ENCODE measurements around the gene PAXX.
"Not testable (repeated sequence)": the region's sequence is repeated elsewhere in the genome, so short reads cannot be mapped to it uniquely, and the experiment has no call there.

Gene PAXX

DNA sequence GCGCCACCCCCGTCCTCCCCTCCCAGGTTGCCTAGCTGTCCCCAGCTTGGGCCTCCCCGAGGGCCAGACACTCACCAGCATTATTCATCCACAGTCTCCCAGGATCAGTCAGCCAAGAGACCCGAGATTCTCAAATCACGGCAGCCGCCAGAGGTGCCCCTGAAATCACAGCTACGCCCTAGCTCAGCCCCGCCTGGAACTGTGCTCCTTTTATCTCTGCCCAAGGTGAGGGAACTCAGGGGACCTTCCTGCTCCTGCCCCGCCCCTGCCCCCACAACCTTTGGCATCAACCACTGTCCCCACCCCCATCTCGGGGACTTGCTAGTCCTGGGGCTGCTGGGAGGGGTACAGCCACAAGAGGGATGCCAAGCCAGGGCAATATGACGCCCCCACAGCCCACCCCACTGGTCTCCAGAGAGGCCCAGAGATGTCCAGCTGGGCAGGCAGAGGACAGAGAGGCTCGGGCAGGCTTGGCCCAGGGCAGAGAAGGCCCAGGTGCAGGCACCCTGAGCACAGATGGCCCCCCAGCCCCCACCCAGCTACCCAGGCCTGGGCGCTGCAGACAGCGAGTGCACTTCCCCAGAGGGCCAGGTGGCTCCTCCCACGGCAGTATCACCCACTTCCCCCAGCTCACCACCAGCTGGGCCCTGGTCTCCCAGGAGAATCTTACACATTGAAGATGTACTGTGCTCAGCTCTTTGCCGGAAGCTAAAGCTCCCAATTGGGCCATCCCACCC is 39.9 kb downstream of the PAXX start, which contains the start of gene FUT7:
Gene FUT7 (minus strand): TSS at position 185 of the 737 bp plus-strand sequence. CDS start 97 bp downstream, at position 88.
- no peaks in the 10 kb centered on the region for H3K9me3 ChIP-seq (ENCODE audit: control insufficient read depth in 2 of 2, low read length in 2 of 2)
- H3K36me3 ChIP-seq (ENCODE audit: control insufficient read depth in 2 of 2, insufficient read depth in 2 of 2, low read length in 2 of 2), result no peaks in the 10 kb centered on the region
- peaks cover 27% of the 10 kb centered on the region for H3K4me1 ChIP-seq (ENCODE audit: control insufficient read depth, insufficient read depth, low read length)
- no peak within 1 kb of the TSS for H3K27ac ChIP-seq (ENCODE audit: low read length)
- no peak within 1 kb of the TSS for H3K9ac ChIP-seq (ENCODE audit: low read length in 2 of 2)
- H3K4me3 ChIP-seq (ENCODE audit: low read length in 2 of 2), result no peak within 1 kb of the TSS
- peaks cover 0 to 7% of the 10 kb centered on the region in 2 donors for H3K27me3 ChIP-seq (ENCODE audit: control insufficient read depth in 1 of 2, insufficient read depth in 2 of 2, low read length in 2 of 2)

DNA sequence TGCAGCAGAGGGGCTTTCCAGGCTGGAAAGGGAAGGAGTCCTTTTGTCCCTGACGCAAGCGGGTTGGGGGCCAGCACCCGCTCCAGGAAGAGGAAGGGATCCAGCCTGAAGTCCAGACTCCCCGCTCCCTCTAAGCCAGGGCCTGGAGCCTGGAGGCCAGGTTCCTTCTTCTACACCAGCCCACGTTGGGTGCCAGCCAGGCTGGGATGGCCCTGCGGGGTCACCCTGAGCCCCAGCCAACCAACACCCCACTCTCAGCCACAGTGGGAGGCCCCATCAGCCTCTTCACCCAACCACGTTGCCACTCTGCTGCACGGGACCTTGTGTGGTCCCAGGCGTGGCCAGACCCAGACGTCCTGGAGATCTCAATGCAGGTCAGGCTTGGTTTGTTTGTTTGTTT is 40.6 kb downstream of the PAXX start:
- H3K4me3 ChIP-seq (ENCODE audit: low read length in 2 of 2), result no peak overlapping the region
- no peak overlapping the region for H3K27ac ChIP-seq (ENCODE audit: low read length)
- H3K9me3 ChIP-seq (ENCODE audit: control insufficient read depth in 2 of 2, low read length in 2 of 2), result no peaks in the 10 kb centered on the region
- H3K27me3 ChIP-seq (ENCODE audit: control insufficient read depth in 1 of 2, insufficient read depth in 2 of 2, low read length in 2 of 2), result peaks cover 0 to 7% of the 10 kb centered on the region in 2 donors
- no peak overlapping the region for H3K9ac ChIP-seq (ENCODE audit: low read length in 2 of 2)
- H3K36me3 ChIP-seq (ENCODE audit: control insufficient read depth in 2 of 2, insufficient read depth in 2 of 2, low read length in 2 of 2), result no peaks in the 10 kb centered on the region
- H3K4me1 ChIP-seq (ENCODE audit: control insufficient read depth, insufficient read depth, low read length), result peaks cover 21% of the 10 kb centered on the region

DNA sequence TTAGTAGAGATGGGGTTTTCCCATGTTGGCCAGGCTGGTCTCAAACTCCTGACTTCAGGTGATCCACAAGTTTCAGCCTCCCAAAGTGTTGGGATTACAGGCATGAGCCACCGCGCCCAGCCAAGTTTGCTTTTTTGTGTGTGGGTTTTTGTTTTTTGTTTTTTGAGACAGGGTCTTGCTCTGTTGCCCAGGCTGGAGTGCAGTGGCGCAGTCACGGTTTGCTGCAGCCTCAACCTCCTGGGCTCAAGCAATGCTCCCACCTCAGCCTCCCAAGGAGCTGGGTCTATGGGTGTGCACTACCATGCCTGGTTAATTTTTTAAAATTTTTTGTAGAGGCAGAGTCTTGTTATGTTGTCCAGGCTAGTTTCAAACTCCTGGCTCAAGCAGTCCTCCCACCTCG is 41.3 kb downstream of the PAXX start:
- peaks cover 19% of the 10 kb centered on the region for H3K4me1 ChIP-seq (ENCODE audit: control insufficient read depth, insufficient read depth, low read length)
- not testable (repeated sequence) for H3K27ac ChIP-seq (ENCODE audit: low read length); H3K9me3 ChIP-seq (ENCODE audit: control insufficient read depth in 2 of 2, low read length in 2 of 2); H3K4me3 ChIP-seq (ENCODE audit: low read length in 2 of 2); H3K27me3 ChIP-seq (ENCODE audit: control insufficient read depth in 1 of 2, insufficient read depth in 2 of 2, low read length in 2 of 2); H3K36me3 ChIP-seq (ENCODE audit: control insufficient read depth in 2 of 2, insufficient read depth in 2 of 2, low read length in 2 of 2); H3K9ac ChIP-seq (ENCODE audit: low read length in 2 of 2)

DNA sequence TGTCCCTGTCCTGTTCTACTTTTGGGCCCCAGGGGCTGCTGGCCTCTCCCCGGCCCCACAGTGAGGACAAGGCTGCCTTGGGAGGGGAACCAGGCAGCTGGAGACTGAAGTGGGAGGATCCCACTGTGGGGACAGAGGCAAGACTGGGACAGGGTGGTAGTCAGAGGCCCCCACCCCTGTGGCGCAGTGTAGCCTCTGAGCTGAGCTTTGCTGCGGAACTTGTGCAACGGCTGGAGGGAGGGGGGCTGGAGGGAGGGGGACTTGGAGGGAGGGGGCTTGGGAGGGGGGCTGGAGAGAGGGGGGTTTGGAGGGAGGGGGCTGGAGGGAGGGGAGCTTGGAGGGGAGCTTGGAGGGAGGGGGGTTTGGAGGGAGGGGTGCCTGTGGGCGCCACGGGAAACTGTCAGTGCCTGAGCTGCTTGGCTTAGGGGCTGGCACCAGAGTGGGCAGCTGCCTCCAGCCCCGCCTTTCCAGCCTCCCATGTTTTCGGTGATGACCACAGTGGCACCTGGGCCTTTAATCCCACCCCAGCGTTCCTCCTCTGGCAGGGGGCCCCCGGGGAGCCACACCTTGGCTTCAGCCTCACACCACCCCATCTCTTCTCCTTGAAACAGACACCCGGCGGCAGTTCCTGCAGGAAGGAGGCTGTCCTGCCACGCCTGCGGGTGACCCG is 42.0 kb downstream of the PAXX start:
- Histone ChIP-seq H3K9me3 (ENCODE audit: control insufficient read depth in 2 of 2, low read length in 2 of 2) (no peaks in the 10 kb centered on the region), H3K27me3 (ENCODE audit: control insufficient read depth in 1 of 2, insufficient read depth in 2 of 2, low read length in 2 of 2) (peaks cover 0 to 7% of the 10 kb centered on the region in 2 donors), H3K4me1 (ENCODE audit: control insufficient read depth, insufficient read depth, low read length) (peaks cover 12% of the 10 kb centered on the region), H3K9ac (ENCODE audit: low read length in 2 of 2) (no peak overlapping the region), H3K36me3 (ENCODE audit: control insufficient read depth in 2 of 2, insufficient read depth in 2 of 2, low read length in 2 of 2) (peaks cover 1 to 4% of the 10 kb centered on the region in 2 donors), H3K27ac (ENCODE audit: low read length) (no peak overlapping the region), H3K4me3 (ENCODE audit: low read length in 2 of 2) (no peak overlapping the region)

DNA sequence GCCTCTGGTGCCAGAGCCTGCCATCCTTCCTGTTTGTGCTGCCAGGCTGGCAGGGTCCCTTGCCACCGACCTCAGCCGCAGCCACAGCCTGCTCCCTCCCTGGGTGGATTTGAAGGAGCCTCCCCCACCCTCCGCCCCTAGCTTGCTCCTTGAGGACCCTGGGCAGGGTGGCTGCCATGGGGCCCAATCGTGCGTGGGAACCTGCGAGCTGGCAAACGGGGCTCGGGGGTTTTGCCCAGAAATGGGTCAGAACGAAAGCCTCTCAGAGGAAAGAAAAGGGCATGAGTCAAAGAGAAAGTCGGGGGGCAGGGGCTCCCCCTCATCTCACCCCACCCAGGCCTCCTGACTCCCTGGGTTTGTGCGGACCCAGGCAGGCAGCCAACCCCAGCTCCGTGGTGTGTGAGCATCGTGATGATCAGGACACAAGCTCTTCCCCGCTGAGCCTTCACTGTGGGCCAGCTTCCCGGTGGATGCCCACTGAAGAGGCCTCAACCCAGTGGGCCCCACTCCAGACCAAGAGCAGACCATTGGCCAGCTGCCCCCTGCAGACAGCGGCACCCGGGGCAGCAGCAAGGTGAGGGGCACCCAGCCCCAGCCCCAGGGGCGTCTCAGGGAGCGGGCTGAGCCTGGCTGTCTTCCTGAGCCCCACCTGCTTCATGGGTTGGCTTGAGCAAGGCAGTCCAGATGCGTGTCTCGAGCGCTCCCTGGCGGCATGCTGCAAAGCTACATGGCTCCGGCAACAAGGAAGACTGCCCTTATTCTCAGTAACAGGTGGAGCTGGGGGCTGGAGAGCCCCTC is 42.7 kb downstream of the PAXX start:
- Histone ChIP-seq H3K9ac (ENCODE audit: low read length in 2 of 2) (no peak overlapping the region), H3K9me3 (ENCODE audit: control insufficient read depth in 2 of 2, low read length in 2 of 2) (no peaks in the 10 kb centered on the region), H3K27ac (ENCODE audit: low read length) (no peak overlapping the region), H3K36me3 (ENCODE audit: control insufficient read depth in 2 of 2, insufficient read depth in 2 of 2, low read length in 2 of 2) (peaks cover 8 to 9% of the 10 kb centered on the region in 2 donors), H3K27me3 (ENCODE audit: control insufficient read depth in 1 of 2, insufficient read depth in 2 of 2, low read length in 2 of 2) (peaks cover 0 to 7% of the 10 kb centered on the region in 2 donors), H3K4me3 (ENCODE audit: low read length in 2 of 2) (no peak overlapping the region), H3K4me1 (ENCODE audit: control insufficient read depth, insufficient read depth, low read length) (peaks cover 8% of the 10 kb centered on the region)

DNA sequence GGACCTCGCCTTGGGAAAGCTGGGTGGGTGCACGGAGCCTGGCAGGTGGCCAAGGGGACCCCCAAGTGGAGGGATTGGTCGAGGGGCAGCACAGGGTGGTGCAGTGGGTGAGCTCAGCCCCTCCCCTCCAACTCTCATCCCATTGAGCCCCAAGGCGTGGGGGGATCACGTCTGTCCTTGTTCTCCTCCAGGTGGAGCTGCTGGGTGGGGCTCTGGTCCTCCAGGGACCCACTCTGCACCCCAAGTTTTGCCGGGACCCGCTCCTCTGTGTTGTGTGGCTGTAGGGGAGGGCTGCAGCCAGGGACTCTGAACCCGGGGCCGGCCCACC is 43.2 kb downstream of the PAXX start:
- Histone ChIP-seq H3K27me3 (ENCODE audit: control insufficient read depth in 1 of 2, insufficient read depth in 2 of 2, low read length in 2 of 2) (peaks cover 0 to 7% of the 10 kb centered on the region in 2 donors), H3K36me3 (ENCODE audit: control insufficient read depth in 2 of 2, insufficient read depth in 2 of 2, low read length in 2 of 2) (peaks cover 8 to 9% of the 10 kb centered on the region in 2 donors), H3K9ac (ENCODE audit: low read length in 2 of 2) (no peak overlapping the region), H3K4me3 (ENCODE audit: low read length in 2 of 2) (no peak overlapping the region), H3K9me3 (ENCODE audit: control insufficient read depth in 2 of 2, low read length in 2 of 2) (no peaks in the 10 kb centered on the region), H3K27ac (ENCODE audit: low read length) (no peak overlapping the region), H3K4me1 (ENCODE audit: control insufficient read depth, insufficient read depth, low read length) (peaks cover 8% of the 10 kb centered on the region)

DNA sequence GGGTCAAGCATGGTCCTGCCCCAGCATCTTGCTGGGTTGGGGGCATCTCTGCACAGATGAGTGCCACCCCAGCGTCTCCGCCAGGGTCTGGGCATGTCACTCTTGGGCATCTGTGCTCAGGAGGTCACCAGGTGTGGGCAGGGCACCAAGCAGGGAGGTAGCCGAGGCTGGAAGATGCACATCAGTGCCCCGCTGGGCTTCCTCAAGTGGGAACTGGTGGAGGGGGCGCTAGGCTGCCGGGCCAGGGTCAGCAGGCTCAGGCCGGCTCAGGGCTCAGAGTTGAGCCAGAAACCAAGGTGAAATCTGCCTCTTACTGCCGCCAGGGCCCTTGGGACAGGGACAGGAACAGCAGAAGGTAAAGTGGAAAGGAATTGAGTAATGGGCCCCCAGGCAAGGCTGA is 43.7 kb downstream of the PAXX start:
- Histone ChIP-seq H3K9ac (ENCODE audit: low read length in 2 of 2) (no peak overlapping the region), H3K9me3 (ENCODE audit: control insufficient read depth in 2 of 2, low read length in 2 of 2) (no peaks in the 10 kb centered on the region)

DNA sequence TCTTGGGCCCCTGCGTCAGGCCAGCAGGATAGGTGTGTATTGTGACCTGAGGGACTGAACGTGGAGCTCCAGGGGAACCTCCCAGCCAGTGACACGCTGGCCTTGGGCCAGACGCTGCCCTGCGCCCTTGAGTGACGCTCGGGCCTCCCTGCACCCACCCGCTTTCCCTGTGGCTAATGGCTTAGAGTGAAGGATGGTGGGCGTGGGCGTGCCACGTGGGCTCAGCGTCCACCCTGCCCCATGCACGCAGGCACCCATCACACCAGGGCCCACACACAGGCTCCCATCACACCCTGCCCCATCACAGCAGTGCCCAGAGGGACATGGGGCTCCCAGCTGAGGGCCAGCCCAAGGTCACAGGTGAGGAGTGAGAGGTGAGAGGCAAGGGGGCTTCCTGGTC is 44.8 kb downstream of the PAXX start:
- Histone ChIP-seq H3K27me3 (ENCODE audit: control insufficient read depth in 1 of 2, insufficient read depth in 2 of 2, low read length in 2 of 2) (peaks cover 0 to 7% of the 10 kb centered on the region in 2 donors), H3K4me1 (ENCODE audit: control insufficient read depth, insufficient read depth, low read length) (peaks cover 8% of the 10 kb centered on the region), H3K9ac (ENCODE audit: low read length in 2 of 2) (no peak overlapping the region), H3K4me3 (ENCODE audit: low read length in 2 of 2) (no peak overlapping the region), H3K27ac (ENCODE audit: low read length) (no peak overlapping the region), H3K9me3 (ENCODE audit: control insufficient read depth in 2 of 2, low read length in 2 of 2) (no peaks in the 10 kb centered on the region), H3K36me3 (ENCODE audit: control insufficient read depth in 2 of 2, insufficient read depth in 2 of 2, low read length in 2 of 2) (peaks cover 8 to 9% of the 10 kb centered on the region in 2 donors)

More for the DNA sequence above, 43.7 kb downstream of the PAXX start:
- peaks cover 8 to 9% of the 10 kb centered on the region in 2 donors for H3K36me3 ChIP-seq (ENCODE audit: control insufficient read depth in 2 of 2, insufficient read depth in 2 of 2, low read length in 2 of 2)
- no peak overlapping the region for H3K27ac ChIP-seq (ENCODE audit: low read length)
- peaks cover 0 to 7% of the 10 kb centered on the region in 2 donors for H3K27me3 ChIP-seq (ENCODE audit: control insufficient read depth in 1 of 2, insufficient read depth in 2 of 2, low read length in 2 of 2)
- H3K4me3 ChIP-seq (ENCODE audit: low read length in 2 of 2), result no peak overlapping the region
- H3K4me1 ChIP-seq (ENCODE audit: control insufficient read depth, insufficient read depth, low read length), result peaks cover 8% of the 10 kb centered on the region

DNA sequence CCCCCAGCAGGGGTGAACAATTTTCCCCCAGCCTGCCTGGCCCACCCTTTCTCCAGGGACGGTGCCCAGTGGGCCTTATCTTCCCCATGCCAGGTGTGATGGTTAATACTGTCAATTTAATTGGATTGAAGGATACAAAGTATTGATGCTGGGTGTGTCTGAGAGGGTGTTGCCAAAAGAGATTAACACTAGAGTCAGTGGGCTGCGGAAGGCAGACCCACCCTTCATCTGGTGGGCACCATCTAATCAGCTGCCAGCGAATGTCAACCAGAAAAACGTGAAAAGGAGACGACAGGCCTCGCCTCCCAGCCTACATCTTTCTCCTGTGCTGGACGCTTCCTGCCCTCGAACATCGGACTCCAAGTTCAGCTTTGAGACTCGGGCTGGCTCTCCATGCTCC is 45.3 kb downstream of the PAXX start:
- H3K9ac ChIP-seq (ENCODE audit: low read length in 2 of 2), result no peak overlapping the region

DNA sequence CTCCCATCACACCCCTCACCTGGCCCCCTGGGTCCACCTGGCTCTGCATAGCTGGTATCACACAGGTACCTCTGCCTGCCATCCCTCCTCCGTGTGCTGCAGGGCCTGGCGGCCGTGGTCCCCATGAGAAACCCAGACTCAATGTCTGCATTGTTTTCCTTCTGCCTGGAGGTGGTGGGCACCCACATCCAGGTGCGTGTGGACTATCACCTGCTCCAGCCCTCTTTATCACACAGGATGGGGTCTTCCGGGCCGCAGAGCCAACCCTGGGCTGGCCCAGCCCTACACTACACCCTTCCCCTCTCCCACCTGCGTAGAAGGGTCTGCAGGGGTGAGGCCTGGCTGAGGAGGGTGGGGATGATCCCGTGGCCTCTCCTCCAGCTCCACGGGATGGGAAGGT is 46.7 kb downstream of the PAXX start:
- Histone ChIP-seq H3K27me3 (ENCODE audit: control insufficient read depth in 1 of 2, insufficient read depth in 2 of 2, low read length in 2 of 2) (peaks cover 0 to 7% of the 10 kb centered on the region in 2 donors), H3K27ac (ENCODE audit: low read length) (no peak overlapping the region), H3K36me3 (ENCODE audit: control insufficient read depth in 2 of 2, insufficient read depth in 2 of 2, low read length in 2 of 2) (peaks cover 8 to 9% of the 10 kb centered on the region in 2 donors), H3K4me3 (ENCODE audit: low read length in 2 of 2) (no peak overlapping the region), H3K9me3 (ENCODE audit: control insufficient read depth in 2 of 2, low read length in 2 of 2) (no peaks in the 10 kb centered on the region), H3K9ac (ENCODE audit: low read length in 2 of 2) (no peak overlapping the region), H3K4me1 (ENCODE audit: control insufficient read depth, insufficient read depth, low read length) (peaks cover 8% of the 10 kb centered on the region)

More for the DNA sequence above, 45.3 kb downstream of the PAXX start:
- H3K27ac ChIP-seq (ENCODE audit: low read length), result no peak overlapping the region
- peaks cover 8 to 9% of the 10 kb centered on the region in 2 donors for H3K36me3 ChIP-seq (ENCODE audit: control insufficient read depth in 2 of 2, insufficient read depth in 2 of 2, low read length in 2 of 2)
- H3K4me3 ChIP-seq (ENCODE audit: low read length in 2 of 2), result no peak overlapping the region
- H3K27me3 ChIP-seq (ENCODE audit: control insufficient read depth in 1 of 2, insufficient read depth in 2 of 2, low read length in 2 of 2), result peaks cover 0 to 7% of the 10 kb centered on the region in 2 donors
- H3K4me1 ChIP-seq (ENCODE audit: control insufficient read depth, insufficient read depth, low read length), result peaks cover 8% of the 10 kb centered on the region
- no peaks in the 10 kb centered on the region for H3K9me3 ChIP-seq (ENCODE audit: control insufficient read depth in 2 of 2, low read length in 2 of 2)

Measured in stomach smooth muscle (tissue), 2 donors.